ENCODE results near the gene SMC3.
A peak's percentile ranks its signal among the peaks of the same experiment; 100 is the strongest.
"Not testable (repeated sequence)": the region's sequence is repeated elsewhere in the genome, so short reads cannot be mapped to it uniquely, and the experiment has no call there.

SMC3 gene

DNA sequence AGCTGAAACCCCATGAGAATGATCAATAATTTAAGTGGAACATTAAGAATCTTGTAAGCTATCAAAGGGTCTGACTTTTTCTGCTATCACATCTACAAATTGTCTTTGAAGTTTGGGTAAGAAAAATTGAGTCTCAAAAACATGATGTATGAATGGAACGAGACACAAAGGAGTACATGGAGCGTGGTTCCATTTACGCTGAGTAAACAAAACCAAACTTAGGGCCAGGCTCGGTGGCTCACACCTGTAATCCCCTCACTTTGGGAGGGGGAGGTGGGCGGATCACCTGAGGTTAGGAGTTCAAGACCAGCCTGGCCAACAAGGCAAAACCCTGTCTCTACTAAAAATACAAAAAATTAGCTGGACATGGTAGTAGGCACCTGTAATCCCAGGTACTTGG, 24.3 kb downstream of the SMC3 start:
- DNase-seq = no peak

GRCh38 chr10:110597476-110597875, 30.0 kb downstream of the SMC3 start:
- no peak for DNase-seq

DNA sequence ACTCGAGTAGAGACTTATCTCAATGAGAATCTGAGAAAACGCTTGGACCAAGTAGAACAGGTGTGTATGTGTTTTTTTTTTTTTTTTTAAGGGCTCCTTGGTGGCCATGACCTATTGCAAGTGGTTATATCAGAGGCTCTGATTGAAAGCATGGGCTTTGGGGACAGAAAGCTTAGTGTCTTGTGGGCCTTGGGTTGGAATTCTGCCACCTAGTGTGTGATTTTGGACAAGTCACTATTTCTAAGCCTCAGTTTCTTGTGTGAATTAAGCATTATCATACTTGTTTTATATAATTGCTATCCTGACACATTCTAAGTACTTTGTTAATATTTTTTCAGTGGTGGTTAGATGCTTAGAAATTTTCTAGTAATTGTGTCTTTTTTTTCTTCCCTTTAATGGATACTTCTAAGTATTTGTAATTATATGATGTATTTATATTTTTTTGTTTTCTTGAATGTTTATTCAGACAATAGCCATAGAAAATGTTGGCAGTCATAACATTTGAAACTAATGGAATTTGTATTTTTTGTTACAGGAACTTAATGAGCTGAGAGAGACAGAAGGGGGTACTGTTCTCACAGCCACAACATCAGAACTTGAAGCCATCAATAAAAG, 33.1 kb downstream of the SMC3 start:
- no peak for DNase-seq

- no peak for DNase-seq
These were observed 34.1 kb downstream of the SMC3 start for GRCh38 chr10:110601581-110601980.

- DNase-seq = no peak
These were observed 40.6 kb downstream of the SMC3 start for GRCh38 chr10:110608087-110608486.

GRCh38 chr10:110609605-110610004, 42.1 kb downstream of the SMC3 start:
- DNase-seq = no peak

GRCh38 chr10:110610308-110610774, 42.8 kb downstream of the SMC3 start:
- peak; percentile 50 to 59 for DNase-seq

- DNase-seq = not testable (repeated sequence)
These were observed 43.3 kb downstream of the SMC3 start for GRCh38 chr10:110610781-110611180.

DNA sequence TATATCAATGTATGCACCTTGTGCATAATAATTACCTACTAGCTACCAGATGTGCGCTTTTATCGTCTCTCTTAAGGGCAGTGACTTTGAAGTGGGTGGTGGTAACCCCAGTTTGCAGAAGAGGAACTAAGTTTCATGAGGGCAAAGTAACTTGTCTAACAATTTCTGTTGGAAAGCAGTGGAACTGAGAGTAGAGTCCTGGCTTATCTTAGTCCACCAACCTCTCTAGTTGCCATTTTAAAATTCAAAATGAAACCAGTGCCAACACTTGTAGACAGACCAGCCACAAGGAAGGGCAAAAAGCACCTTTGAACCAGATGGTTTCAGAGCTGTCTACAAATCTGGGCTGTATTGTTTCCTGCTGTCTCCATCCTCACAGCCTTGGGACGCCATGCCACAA, 44.6 kb downstream of the SMC3 start:
- no peak for DNase-seq

DNA sequence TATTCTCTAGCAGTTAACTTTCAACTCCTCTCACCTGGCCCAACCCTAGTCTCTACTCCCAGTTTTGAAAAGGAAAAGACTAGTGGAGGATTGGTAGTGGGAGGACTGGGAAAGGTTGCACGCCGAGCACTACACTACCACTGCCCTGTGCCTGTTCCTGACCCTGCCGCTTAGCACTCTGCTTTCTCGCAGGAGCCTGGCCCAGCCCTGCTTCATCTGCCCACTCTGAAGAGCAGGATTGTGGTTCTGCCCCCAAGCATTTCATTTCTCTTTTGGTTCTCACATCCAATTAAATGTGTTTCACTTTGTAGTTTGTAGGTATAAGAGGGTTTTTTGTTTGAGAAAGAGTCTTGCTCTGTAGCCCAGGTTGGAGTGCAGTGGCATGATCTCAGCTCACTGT, 45.1 kb downstream of the SMC3 start:
- DNase-seq = no peak

- DNase-seq = peak; percentile 53 to 56
These were observed 46.0 kb downstream of the SMC3 start for GRCh38 chr10:110613341-110613995.

DNA sequence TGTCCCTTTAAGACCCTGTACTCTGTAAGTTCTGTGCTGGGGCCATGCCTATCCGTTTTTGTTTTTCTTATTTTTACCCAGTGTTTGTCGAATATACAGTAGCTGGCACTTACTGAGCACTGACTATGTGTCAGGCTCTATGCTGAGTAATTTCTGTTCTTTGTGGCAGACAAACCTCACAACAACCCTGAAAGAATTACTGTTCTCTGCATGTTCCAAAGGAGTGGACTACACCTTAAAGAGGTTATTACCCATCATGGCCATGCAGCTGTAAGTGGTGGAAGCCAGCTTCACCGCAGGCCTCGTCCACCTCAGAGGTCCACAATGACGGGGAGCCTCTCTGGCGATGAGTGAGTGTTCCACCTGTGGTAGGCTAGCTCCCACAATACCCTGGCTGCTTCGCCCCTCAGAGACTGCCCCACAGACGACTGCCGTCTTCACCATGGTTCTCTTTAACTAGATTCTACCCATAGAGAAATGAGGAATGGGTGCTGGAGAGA, 46.6 kb downstream of the SMC3 start:
- peak in 1 of 2 experiments; percentile 34 for DNase-seq

- no peak for DNase-seq
These were observed 47.7 kb downstream of the SMC3 start for GRCh38 chr10:110615057-110615747.

DNA sequence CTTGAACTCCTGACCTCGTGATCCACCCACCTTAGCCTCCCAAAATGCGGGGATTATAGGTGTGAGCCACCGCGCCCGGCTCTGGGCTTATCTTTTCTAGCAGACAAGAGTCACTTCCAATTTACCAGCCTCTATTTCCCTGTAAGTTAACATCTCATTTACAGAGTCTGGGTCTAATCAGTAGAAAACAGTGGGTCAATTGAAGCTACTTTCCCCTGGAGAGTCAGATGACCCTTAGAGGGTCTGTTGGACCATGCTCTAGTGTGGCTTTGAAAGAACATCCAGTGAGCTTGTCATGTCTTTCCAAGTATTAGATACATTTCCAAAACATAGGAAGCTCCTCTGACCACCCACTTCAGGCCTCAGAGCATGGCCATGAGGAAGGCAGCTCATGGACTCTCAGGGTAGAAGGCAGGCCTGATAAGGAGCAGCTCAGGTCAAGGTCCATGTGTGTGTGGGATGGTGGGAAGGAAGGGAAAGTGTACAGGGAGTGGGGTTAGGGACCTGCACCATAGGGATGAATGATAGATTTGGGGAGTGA, 49.1 kb downstream of the SMC3 start:
- DNase-seq = no peak

GRCh38 chr10:110617425-110618229, 50.1 kb downstream of the SMC3 start:
- DNase-seq = peak in 1 of 2 experiments; percentile 32

DNA sequence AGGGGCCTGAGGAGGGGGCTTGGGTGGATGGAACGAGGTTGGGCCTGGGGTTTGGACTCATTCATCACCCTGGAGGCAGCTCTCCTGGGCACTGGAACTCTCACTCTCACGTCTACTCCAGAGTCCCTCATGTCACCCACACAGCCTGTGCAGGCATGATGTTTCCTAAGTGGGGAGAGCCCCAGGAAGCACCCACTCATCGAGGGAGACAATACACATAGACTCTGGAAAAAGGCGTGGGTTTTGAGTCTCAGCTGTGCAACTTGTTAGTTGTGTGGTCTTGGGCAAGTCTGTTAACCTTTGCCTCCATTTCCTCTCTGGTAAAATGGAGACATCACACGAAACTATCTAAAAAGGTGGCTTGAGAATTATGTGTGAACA, 50.7 kb downstream of the SMC3 start:
- peak; percentile 58 for DNase-seq

GRCh38 chr10:110619514-110620397, 52.3 kb downstream of the SMC3 start:
- no peak for DNase-seq

DNA sequence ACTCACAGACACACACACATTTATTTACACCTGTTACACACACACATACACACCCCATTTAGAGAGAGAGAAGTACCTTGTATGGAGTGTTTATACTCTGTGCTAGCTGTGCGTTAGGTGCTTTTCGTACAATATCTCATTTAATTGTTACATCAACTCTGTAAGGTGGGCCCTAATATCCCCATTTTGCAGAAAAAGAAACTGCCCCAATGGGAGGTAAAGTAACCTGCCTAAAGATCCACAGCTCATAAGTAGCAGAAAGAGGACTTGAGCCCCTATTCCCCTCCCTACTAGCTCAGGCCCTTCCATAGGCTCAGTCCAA, 52.9 kb downstream of the SMC3 start:
- DNase-seq = no peak

DNA sequence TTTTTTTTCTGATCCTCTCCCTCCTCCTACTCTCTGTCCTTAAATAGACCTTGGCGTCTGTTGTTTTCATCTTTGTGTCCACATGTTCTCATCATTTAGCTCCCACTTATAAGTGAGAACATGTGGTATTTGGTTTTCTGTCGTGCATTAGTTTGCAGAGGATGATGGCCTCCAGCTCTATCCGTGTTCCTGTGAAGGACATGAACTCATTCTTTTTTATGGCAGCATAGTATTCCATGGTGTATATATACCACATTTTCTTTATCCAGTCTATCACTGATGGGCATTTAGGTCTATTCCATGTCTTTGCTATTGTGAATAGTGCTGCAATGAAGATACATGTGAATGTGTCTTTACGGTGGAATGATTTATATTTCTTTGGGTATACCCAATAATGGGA, 55.8 kb downstream of the SMC3 start:
- not testable (repeated sequence) for DNase-seq

DNA sequence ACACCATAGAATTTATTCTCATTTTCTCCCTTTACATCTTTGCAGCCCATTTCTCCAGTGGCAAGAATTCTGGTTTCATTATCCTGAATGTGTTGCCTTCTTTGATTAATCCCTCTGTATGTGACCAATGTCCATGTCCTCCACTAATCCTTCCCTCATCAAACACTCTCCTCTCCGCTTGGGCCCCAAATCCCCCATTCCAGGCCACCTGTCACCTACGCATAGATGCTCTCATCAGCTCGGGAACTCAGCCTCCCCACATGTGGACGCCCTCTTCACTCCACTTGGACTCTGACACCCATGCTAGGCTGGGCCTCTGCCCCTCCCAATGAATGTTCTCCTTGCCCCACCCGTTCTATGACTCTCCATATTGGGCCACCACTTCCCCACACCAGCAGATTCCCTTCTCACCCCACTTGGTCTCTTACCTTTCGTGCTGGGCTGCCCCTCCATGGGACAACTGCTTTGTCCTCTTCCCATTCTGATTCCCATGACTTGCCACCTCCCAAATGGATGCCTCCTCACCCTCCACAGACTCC, 57.9 kb downstream of the SMC3 start:
- DNase-seq = no peak

Measured in activated T-cell treated with anti-CD3 and anti-CD28 coated beads, Interleukin-2, amount 50 U/mL, for 48 hours (primary cell).